Activated gamma-delta T cell treated with anti-CD3 and anti-CD28 coated beads, Interleukin-2, amount 50 U/mL, for 16 hours (primary cell): ENCODE measurements around the gene MAST3.

ENCODE experiments used
- DNase-seq: peaks from one replicate; pipeline ENCODE4 v3.0.0-alpha.2; 2020; ENCODE audit warnings: low read depth

The MAST3 gene

DNA sequence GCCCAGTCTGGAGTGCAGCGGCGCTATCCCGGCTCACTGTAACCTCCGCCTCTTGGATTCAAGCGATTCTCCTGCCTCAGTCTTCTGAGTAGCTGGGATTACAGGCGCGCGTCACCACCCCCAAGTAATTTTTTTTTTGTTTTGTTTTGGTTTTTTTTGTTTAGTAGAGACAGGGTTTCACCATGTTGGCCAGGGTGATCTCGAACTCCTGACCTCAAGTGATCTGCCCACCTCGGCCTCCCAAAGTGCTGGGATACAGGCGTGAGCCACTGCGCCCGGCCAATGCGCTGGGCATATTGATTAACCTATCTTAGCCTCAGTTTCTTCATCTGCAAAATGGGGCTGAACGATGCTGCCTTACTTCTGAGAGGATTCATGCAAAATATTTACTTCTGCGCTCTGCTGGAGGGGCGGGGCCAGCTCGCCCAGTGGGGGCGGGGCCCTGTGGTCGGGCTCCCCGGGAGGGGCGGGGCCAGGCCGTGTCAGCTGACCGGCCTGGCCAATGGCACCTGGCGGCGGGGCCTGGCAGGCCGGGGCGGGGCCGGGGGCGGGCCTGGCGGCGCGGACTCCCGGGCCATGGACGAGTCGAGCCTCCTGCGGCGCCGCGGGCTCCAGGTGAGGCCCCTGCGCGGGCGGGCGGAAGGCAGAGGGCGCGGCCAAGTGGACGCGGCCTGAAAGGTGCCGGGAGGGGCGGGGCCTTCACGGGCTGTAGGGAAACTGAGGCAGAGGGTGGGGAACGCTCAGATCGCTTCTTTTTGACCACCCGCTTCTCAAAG, at the start of gene MAST3:
TSS of gene MAST3 (plus strand) at position 562 of the 776 bp plus-strand sequence. CDS start at position 577, 15 bp downstream.
- peak; percentile 82 for DNase-seq

DNA sequence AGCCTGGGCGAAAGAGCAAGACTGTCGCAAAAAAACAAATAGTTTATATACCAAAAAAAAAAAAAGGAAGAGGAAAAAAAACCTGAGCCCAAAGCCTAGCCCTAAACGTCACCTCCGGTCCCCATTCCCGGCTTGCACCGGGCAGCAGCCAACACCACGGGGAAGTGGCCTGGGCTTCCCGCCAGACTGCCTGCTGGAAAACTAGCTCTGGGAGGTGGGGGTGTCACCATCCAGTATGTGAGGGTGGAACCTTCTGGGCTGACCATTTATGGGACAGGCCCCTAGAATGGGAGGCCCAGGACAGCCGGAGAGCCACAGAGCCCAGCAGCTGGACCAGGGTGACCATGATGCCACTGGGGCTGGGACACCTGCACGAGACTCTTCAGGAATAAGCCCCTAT, 48.2 kb upstream of the MAST3 start:
- DNase-seq = no peak

DNA sequence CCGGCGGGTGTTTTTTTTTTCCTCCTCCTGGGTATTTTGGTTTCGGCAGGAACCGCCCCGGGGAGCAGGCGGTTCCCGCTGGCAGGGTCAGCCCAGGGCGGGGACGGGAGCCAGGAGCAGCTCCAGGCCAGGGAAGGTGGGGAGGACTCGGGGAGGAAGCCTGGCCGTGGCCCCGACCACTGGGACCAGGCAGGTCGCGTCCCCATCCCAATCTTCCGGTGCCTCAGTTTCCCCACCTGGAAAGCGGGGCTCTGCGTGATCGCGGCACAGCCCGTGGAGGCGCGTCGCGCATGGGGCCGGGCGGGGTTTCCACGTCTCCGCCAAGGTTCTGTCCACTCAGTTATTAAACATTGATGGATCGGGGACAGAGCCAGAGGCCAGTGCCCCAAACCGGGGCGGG, 45.7 kb upstream of the MAST3 start:
- no peak for DNase-seq

DNA sequence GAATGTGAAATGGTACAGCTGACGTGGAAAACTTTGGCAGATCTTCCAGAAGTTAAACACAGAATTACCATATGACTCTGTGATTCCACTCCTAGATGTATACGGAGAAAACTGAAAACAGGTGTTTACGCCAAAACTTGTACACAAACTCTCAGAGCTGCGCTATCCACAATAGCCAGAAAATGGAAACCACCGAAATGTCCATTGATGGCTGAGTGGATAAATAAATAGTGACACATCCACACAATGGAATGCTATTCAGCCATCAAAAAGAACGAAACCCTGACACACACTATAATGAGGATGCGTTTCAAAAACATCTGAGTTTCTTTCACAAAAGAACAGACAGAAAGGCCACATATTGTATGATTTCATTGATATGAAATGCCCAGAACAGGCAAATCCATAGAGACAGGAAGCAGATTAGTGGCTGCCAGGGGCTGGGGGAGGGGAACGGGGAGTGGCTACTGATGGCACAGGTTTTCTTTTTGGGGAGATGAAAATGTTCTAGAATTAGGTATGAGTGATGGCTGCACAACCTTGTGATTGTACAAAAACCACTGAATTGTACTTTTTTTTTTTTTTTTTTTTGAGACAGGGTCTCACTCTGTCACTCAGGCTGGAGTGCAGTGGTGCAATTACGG, 43.9 kb upstream of the MAST3 start:
- DNase-seq = no peak

DNA sequence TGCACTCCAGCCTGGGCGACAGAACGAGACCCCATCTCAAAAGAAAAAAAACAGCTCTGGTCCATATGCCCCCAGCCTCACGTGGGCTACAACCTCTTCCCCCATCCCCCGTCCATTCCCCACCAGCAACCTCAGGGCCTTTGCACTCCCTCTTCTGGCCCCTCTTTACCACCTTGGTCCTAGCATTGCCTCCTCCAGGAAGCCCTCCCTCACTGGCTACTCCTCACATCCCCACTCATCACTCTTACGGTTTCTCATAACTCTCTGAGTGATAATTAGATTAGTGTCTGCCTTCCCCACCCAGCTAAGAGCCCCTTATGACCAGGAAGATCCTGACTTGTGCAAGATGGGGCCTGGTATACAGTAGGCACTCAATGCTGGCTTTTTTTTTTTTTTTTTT, 41.6 kb upstream of the MAST3 start:
- DNase-seq = no peak

DNA sequence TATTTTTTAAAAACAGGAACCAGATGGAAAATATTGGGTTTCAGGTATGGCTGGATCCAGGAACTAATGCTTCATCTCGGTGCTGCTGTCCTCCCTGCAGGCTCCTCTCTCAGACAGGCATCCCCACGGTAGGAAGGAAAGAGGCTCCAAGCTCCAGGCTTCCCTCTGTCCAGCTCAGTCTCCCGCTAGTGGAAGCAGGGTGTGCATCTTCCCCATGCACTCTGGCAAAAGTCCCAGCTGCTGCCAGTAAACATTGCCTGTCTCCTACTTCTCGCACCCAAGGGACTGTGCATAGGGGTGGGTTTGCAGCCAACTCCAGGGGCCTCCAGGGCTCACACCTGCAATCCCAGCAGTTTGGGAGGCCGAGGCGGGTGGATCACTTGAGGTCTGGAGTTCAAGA, 40.0 kb upstream of the MAST3 start:
- DNase-seq = no peak

DNA sequence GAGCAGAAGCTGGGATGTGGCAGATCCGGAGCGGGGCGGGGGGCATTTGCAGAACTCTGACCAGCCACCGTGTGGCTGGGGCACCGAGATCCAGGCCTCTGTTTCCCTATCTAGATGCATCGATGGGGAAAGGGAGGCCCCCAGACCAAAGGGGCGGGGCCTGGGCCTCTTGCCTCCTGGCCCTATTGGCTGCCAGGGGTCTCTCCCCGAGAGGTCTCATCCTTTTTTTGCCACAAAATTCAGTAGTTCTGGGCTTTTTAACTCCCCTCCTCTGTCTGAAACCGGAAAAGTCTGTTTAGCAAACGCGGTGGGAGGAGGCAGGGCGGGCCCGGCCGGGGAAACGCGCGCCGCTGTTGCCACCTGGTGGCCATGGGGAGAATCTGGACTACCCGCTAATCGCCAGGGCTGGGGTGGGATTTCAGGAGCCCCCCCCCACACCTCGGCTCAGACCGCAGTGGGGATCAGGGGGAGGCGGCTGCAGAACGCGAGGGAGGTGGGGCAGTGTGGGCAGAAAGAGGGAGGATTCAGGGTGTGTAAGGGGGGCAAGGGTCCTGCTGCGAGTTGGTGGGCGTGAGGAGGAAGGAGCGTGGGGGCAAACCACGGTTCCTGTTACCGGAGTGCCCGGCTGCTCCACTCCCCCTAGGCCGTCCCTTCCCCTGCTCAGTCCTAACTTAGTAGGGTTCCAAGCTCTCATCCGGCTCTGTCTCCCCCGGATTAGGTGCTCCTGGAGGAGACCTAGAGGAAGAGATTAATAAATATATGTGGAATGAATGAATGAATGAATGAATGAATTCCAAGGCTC, 39.2 kb upstream of the MAST3 start:
- DNase-seq = peak; percentile 68

DNA sequence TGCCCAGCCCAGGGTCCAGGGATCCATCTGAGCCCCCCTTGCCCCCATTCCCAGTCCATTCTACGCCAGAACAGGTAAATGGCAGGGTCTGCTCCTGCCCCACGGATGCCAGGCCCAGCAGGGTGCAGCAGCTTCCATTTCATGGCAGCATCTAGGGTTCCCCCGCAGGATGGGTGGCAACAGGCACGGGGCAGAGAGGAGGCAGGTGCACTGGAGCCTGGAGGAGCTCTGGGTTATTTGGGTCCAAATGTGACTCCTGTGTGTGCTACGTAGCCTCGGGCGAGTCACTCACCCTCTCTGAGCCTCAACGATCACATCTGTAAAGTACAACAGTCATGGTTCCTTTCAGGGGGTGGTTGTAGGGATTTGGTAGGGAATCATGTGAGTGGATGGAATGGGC, 38.3 kb upstream of the MAST3 start:
- no peak for DNase-seq

DNA sequence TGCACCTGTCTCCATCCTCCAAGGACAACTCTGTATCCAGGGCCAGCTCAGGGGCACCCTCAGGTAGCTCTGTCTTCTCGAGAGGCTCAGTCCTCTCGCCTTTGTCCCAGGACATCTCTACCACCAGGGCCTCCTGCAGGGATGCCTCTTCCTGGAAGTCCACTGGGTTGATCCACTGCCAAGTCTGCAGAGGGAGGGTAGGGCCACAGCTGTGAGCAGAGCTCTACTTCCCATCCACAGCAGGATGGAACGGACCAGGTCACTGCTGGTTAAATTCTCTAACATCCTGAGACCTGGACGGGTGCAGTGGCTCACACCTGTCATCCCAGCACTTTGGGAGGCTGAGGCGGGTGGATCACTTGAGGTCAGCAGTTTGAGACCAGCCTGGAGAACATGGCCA, 37.7 kb upstream of the MAST3 start:
- no peak for DNase-seq

DNA sequence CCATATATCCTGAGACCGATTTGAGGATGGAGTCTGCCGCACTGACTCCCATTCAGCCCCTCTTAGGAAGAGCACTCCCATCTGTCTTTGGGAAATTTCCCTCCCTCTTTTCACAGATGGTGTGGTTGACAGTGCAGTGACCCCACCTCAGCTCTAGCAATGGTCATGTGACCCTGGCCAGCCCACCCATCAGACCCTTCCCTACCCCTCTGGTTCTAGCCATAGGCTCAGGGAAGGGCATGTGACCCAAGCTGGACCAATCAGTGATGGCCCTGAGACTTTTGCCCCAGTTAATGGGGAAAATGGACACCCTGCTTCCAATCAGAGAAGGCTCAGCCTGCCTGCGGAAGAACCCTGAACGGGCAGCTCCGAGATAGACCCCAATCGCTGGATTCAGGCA, 37.1 kb upstream of the MAST3 start:
- no peak for DNase-seq

DNA sequence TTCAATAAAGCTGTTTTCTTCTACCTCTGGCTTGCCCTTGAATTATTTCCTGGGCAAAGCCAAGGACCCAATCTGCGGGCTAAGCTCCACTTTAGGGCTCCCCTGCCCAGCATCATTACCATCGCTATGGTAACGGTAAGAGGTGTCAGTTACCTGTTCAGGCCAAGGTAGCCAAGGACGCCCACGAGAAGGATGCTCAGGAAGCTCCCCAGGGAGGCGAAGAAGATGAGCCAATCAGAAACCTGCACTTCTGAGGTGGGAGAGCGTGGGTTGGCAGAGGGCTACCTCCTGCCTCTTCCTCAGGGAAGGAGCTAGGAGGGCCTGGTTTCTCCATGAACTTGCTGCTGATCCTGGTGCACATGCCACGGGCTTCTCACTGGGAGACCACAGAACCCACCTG, 35.5 kb upstream of the MAST3 start:
- DNase-seq = no peak

DNA sequence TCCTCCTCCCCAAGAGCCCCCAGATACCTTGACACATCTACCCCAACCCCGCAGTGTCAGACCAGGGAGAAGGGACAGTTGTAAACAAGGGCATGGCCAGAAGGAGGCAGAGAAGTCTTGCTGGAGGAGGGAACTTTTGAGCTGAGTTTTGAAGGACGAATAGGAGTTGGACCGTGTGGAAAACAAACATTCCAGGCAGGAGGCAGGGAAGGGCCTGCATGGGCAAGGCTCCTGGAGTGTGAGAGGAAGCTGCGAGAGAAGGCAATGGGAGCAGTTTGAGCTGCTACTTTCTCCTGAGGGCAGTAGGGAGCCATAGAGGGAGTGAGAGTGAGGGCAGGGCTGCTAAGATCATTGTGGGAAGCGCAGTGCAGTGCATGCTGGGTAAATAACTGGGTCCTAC, 34.1 kb upstream of the MAST3 start:
- DNase-seq = no peak

DNA sequence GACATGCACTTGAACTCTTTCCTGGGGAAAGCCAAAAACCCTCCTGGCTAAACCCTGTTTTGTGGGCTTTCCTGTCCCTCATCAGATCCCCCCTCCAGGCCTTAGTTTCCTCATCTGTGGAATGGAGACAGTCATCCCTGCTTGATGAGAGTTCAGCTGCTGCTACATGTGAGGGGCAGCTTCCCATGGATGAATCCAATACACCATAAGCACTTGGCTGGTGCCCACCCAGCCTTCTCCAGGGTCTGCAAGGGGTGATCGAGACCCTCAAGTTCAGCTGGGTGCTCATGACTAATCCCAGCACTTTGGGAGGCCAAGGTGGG, 32.4 kb upstream of the MAST3 start:
- no peak for DNase-seq

DNA sequence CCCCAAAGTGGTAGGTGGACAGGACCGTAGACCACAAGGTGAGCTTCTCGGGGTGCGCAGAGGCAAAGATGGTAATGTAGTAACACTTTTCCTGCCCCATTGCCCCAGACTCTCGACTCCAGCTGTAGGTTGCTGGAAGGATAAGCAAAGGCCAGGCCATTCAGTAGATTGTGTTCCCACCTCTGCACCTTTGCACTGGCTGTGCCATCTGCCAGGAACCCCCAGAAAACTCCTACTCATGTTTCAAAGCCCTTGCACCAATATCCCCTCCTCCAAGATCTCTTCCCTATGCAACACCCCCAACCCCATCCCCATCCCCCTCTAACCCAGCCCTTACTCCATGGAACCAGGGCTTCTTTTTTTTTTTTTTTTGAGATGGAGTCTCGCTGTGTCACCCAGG, 29.2 kb upstream of the MAST3 start:
- no peak for DNase-seq

DNA sequence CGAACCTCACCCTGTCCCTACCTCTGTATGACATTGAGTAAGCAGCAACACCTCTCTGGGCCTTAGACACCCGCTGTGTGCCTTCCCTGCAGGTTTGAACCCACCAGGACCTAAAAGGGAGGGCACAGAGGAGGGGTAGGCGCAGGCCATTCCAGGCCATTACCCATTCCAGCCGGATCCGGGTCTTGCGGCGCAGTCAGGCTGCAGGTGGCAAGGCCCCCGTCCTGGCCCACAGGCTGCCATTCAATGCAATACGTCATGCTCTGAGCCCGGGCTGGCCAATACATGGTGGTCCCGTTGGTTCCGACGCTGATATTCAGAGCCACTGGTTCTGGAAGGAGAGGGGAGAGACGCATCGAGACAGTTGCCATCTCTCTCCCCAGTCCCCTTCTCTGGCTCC, 28.2 kb upstream of the MAST3 start:
- no peak for DNase-seq

DNA sequence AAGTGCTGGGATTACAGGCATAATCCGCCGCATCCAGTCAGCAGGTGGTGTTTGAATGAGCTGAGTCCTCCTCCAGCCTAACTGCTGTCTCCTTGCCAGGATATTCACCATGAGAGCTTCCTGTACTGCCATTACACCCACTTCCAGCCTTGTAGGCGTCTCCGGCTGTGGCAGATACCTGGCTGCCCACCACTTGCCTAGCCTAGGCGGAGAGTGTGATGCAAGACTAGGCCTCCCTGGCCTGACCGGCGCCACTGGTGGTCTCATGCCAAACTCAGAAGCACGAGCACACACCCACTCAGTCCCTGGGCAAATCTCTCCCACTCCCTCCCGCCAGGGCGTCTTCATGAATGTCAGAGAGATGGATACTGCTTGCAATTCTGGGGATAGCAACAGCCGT, 27.4 kb upstream of the MAST3 start:
- DNase-seq = no peak

DNA sequence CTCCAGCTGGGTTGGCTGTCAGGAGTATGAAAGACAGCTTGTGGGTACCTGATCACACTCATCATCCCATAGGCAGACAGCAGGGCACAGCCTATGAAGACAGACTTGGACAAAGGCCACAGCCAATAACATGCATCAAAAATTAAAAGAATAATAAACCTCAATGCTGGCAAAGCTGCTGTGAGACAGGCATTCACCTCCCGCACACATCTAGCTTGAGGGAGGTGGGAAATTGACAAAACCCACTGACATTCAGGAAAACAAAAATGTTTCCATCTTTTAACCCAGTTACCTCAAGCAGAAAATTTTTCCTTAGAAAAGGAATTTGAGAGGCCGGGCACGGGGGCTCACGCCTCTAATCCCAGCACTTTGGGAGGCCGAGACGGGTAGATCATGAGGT, 25.2 kb upstream of the MAST3 start:
- no peak for DNase-seq

DNA sequence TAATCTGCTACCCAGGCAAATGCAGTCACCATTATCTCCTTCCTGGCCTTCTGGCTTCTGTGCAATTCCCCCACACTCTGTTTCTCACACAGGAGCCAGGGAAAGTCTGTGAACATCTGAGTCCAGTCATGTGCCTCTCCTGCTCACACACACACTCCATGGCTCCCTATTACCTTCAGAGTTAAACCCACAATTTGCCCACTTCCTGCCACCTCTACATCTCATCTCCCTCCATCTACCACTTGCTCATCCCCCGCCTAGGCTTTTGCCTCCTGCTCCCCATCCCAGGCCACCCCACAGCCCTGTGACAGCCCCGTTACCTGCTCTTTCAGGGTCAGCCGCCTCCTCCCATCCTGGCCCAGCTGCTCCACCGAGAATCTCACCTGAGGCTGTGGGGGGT, 24.4 kb upstream of the MAST3 start:
- DNase-seq = no peak

DNA sequence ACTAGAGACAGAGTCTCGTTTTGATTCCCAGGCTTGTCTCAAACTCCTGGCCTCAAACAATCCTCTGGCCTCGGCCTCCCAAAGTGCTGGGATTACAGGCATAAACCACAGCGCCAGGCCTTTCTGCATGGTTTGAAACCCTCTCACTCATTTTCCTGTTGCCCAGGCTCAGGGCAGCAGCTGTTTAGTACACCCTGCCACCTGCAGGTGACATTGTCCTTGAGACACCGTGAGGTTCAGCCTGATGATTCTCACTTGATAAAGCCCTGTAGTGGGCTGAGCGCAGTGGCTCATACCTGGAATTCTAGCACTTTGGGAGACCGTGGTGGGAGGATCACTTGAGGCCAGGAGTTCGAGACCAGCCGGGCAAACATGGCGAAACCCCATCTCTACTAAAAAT, 23.4 kb upstream of the MAST3 start:
- no peak for DNase-seq

DNA sequence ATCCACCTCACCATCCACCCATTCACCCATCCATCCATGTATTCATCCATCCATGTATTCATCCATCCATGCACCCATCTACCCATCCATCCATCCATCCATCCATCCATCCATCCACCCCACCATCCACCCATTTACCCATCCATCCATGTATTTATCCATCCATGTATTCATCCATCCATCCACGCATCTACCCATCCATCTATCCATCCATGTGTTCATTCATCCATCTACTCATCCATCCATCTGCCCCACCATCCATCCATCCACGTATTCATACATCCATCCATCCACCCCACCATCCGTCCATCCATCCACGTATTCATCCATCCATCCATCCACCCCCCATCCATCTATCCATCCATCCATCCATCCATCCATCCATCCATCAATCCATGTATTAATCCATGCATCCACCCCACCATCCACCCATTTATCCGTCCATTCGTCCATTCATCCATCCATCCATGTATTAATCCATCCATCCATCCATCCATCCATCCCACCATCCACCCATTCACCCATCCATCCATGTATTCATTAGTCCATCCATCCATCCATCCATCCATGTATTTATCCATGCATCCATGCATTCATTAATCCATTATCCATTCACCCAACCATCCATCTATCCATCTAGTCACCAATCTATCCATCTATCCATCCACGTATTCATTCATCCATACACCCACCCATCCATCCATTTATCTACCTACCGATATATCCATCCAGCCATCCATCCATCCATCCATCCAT, 13.5 kb upstream of the MAST3 start:
- no peak for DNase-seq

DNA sequence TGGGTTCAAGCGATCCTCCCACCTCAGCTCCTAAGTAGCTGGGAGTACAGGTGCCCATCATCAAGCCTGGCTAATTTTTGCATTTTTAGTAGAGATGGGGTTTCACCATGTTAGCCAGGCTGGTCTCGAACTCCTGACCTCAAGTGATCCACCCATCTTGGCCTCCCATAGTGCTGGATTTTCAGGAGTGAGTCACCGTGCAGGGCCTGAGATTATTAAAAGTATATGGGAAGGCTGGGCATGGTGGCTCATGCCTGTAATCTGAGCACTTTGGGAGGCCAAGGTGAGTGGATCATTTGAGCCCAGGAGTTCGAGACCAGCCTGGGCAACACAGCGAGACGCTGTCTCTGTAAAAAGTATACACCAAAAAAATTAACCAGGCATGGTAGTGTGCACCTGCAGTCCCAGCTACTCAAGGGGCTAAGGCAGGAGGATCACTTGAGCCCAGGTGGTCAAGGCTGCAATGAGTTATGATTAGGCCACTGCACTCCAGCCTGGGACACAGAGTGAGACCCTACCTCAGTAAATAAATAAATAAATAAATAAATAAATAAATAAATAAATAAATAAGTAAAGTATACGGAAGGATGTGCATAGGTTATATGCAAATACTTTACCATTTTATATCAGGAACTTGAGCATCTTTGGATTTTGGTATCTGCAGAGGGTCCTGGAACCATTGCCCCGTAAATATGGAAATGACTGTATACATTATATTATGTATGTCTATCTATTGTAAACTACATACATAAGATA, 11.7 kb upstream of the MAST3 start:
- DNase-seq = no peak

DNA sequence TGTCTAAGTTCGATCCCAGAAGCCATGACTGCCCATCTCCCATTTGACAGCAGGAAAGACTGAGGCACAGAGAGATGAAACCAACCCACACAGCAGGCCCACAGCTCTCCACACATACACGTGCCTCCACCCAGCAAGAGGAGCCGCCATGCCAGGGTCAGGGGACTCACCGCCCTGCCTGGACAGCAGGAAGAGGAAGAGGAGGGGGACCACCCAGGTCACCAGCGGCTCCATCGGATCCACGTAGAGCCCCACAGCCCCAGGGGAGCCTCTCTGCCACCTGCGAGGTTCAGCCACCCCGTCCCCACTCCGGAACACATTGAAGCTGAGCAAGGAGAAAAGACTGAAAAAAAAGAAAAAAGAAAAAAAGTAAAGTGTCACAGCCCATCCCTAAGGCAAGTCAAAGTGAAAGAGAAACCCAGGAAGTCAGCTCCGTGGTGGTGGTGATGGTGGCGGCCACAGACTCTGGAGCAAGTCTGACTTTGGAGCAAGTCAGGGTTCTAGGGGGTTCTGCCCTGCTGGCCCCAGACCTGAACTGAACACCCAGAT, 10.9 kb upstream of the MAST3 start, which contains the start of gene IL12RB1:
TSS of gene IL12RB1 (minus strand) at position 345 of the 549 bp plus-strand sequence. CDS start at position 234, 111 bp downstream.
- DNase-seq = no peak
